Measurements from ENCODE around the gene PYROXD2. TPM values are rescaled to one million over a fixed set of nuclear protein-coding genes. Genes with fewer than 3 reads are reported as not detected.
A peak's percentile ranks its signal among the peaks of the same experiment; 100 is the strongest.

Gene PYROXD2
- total and polyA plus RNA-seq, 2 of the 8 experiments (the other 6 are each of a cell fraction or from before 2014, with no cell fraction given), result 3.2 to 5.4 TPM

- Histone ChIP-seq H2BK12ac (ENCODE audit: low read depth, low read length) (no peak overlapping the region), H3K79me1 (ENCODE audit: low read depth, low read length) (no peaks in the 10 kb centered on the region), H4K20me1 (replicated peaks in 1 of 2; ENCODE audit: control insufficient read depth in 1 of 2, insufficient read depth in 2 of 2, low read length in 2 of 2) (peaks cover 0 to 4% of the 10 kb centered on the region in 2 experiments), H2BK15ac (ENCODE audit: low read length) (no peak overlapping the region), H3K36me3 (ENCODE audit: control insufficient read depth in 2 of 4, insufficient read depth in 4 of 4, low read length in 3 of 4) (peaks cover 2 to 59% (median 36%) of the 10 kb centered on the region in 4 experiments; a peak in 6 of 8 replicates), H2AFZ (ENCODE audit: low read length) (no peak overlapping the region), H3K9ac (replicated peaks in 1 of 4; ENCODE audit: extremely low read depth in 1 of 4, low read depth in 3 of 4, low read length in 3 of 4) (no peak overlapping the region), H2AK5ac (ENCODE audit: low read depth, low read length) (no peak overlapping the region), H4K91ac (replicated peaks; ENCODE audit: insufficient read length, low read length) (no peak overlapping the region), H3K4me1 (replicated peaks in 1 of 4; ENCODE audit: control insufficient read depth in 3 of 4, insufficient read depth in 4 of 4, low read length in 3 of 4) (no peaks in the 10 kb centered on the region), H2BK120ac (replicated peaks; ENCODE audit: low read depth, low read length) (no peak overlapping the region), H3K4me3 (ENCODE audit: extremely low read depth in 1 of 4, insufficient read depth in 2 of 4, low read depth in 3 of 4, low read length in 4 of 4) (no peak overlapping the region), H3K4me2 (ENCODE audit: insufficient read depth in 1 of 2, low read depth in 2 of 2, low read length in 2 of 2) (no peak overlapping the region), H3K9me3 (ENCODE audit: insufficient read depth in 2 of 2, low read depth in 1 of 2, low read length in 1 of 2) (peaks cover 8 to 12% of the 10 kb centered on the region in 2 experiments; a peak in 2 of 4 replicates), H4K8ac (ENCODE audit: extremely low read depth, insufficient read depth, low read length) (no peak overlapping the region), H3K79me2 (ENCODE audit: control insufficient read depth in 1 of 2, insufficient read depth in 2 of 2, low read length in 2 of 2) (no peaks in the 10 kb centered on the region), H3K23ac (ENCODE audit: insufficient read length) (no peak overlapping the region), H3K18ac (ENCODE audit: extremely low read depth, low read length) (no peak overlapping the region), H3K14ac (ENCODE audit: insufficient read length) (no peak overlapping the region), H3K27me3 (replicated peaks in 1 of 4; ENCODE audit: control insufficient read depth in 3 of 4, extremely low read depth in 1 of 4, insufficient read depth in 3 of 4, low read length in 3 of 4) (no peaks in the 10 kb centered on the region), H3K4ac (replicated peaks; ENCODE audit: insufficient read length, low read depth, low read length) (no peak overlapping the region), H3K23me2 (ENCODE audit: low read depth, low read length) (no peaks in the 10 kb centered on the region), H2BK20ac (ENCODE audit: low read length) (no peak overlapping the region), H3K27ac (ENCODE audit: low read depth, low read length) (no peak overlapping the region), H3K56ac (replicated peaks; ENCODE audit: insufficient read length, low read depth, low read length) (no peak overlapping the region), H4K5ac (ENCODE audit: insufficient read length, low read depth, low read length) (no peak overlapping the region), H2BK5ac (ENCODE audit: low read depth, low read length) (no peak overlapping the region)
- TF ChIP-seq SIN3A (conservative IDR thresholded peaks at IDR 0.05 in 1 of 2, IDR thresholded peaks at IDR 0.05 in 1 of 2; ENCODE audit: low read depth in 1 of 2, low read length in 2 of 2), result no peak
- no peak for TF ChIP-seq SIRT6 (IDR thresholded peaks at IDR 0.05; ENCODE audit: low read length)
- TF ChIP-seq EZH2 (IDR thresholded peaks at IDR 0.05; ENCODE audit: low read depth, low read length, severe bottlenecking), result no peak
- TF ChIP-seq TCF12 (IDR thresholded peaks at IDR 0.05; ENCODE audit: low read depth, low read length), result no peak
- no peak for TF ChIP-seq JUND (IDR thresholded peaks at IDR 0.05; ENCODE audit: low read length)
- TF ChIP-seq CEBPB (IDR thresholded peaks at IDR 0.05; ENCODE audit: low read depth, low read length), result peak; percentile 44; the same call in 1 of the 2 replicates
- 81% methylated on average over 4 of the region's 4 CpGs; no CpG with 5 or more reads in 1 of the 2 experiments for WGBS, 2 experiments (ENCODE audit: extremely low coverage in 1 of 2, insufficient coverage in 1 of 2, insufficient read length in 1 of 2, insufficient replicate concordance in 2 of 2, low coverage in 1 of 2, low lambda C conversion rate in 2 of 2, missing lambda C conversion rate in 1 of 2)
- ChIA-PET POLR2A (ENCODE audit: partially characterized antibody) (no interaction called here), CTCF (ENCODE audit: partially characterized antibody) (no interaction called here)
- DNase-seq (ENCODE audit: low read depth in 1 of 2, low spot score in 2 of 2), result no peak
- FAIRE-seq, result no peak
These were observed 23.7 kb upstream of the PYROXD2 start for GRCh38 chr10:98438715-98439114.

Measured in H1 (cell line).